ENCODE results near the gene CT45A3. TPM values are rescaled to one million over a fixed set of nuclear protein-coding genes. Genes with fewer than 3 reads are reported as not detected.
"Not testable (repeated sequence)": the region's sequence is repeated elsewhere in the genome, so short reads cannot be mapped to it uniquely, and the experiment has no call there.

CT45A3 gene
- total and polyA plus RNA-seq, 2 donors: 0.16 TPM; not detected in 1

DNA sequence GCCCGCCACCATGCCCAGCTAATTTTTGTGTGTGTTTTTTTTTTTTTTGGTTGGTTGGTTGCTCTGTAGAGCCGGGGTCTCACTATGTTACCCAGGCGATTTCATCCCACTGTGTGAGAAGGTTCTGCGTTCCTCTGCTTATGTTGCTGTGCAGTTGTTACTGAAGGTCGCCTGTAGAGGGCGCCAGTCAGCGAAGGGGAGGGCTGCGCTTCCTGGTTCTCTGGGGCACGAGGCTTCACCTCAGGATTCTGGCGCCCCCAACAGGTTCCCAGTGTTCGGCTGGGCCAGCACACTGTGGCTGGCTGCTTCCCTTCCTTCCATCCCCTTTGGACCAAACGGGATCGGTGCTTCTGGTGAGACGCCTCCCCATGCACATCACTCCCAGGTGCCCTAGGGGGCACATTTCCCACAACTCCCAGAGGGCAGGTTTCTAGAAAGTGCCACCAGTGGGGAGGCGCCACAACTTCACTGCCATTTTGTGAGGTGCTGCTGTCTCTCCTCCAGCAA, 54.8 kb downstream of the CT45A3 start, which contains the start of gene CT45A1:
TSS of gene CT45A1 (plus strand) at position 457 of the 507 bp plus-strand sequence. CDS start 5,302 bp downstream, outside the sequence.
- not testable (repeated sequence) for H3K36me3 ChIP-seq (ENCODE audit: control insufficient read depth in 2 of 2, insufficient read depth in 2 of 2, low read length in 1 of 2); H3K4me3 ChIP-seq (ENCODE audit: low read length in 2 of 2); H3K9me3 ChIP-seq (ENCODE audit: control insufficient read depth in 2 of 2, insufficient read depth in 1 of 2, low read length in 1 of 2); DNase-seq (ENCODE audit: low read depth in 6 of 9, low spot score in 9 of 9); H3K27ac ChIP-seq (ENCODE audit: low read depth in 1 of 2, low read length in 1 of 2); H3K27me3 ChIP-seq (ENCODE audit: control insufficient read depth in 2 of 2, insufficient read depth in 1 of 2, low read length in 1 of 2); H3K4me1 ChIP-seq (ENCODE audit: control insufficient read depth in 2 of 2, insufficient read depth in 2 of 2, low read length in 2 of 2)
- 93% methylated on average over 12 of the region's 15 CpGs for WGBS

Other genes starting within 250 kb of the CT45A3 start
- gene INTS6L, start 247.5 kb downstream of the CT45A3 start, total RNA-seq: 26.3 TPM
- 49.1 TPM for gene INTS6L, start 247.5 kb downstream of the CT45A3 start, polyA plus RNA-seq
- gene CT45A1, start 54.6 kb downstream of the CT45A3 start, total RNA-seq: not detected
- not detected for gene CT45A1, start 54.6 kb downstream of the CT45A3 start, polyA plus RNA-seq
- not detected for gene CT45A5, start 17.3 kb upstream of the CT45A3 start, total RNA-seq
- gene CT45A5, start 17.3 kb upstream of the CT45A3 start, polyA plus RNA-seq: 0.71 TPM
- not detected for gene CT45A6, start 34.6 kb upstream of the CT45A3 start, total RNA-seq
- not detected for gene CT45A6, start 34.6 kb upstream of the CT45A3 start, polyA plus RNA-seq
- not detected for gene CT45A2, start 51.8 kb upstream of the CT45A3 start, total RNA-seq
- gene CT45A2, start 51.8 kb upstream of the CT45A3 start, polyA plus RNA-seq: not detected
- not detected for gene CT45A7, start 69.1 kb upstream of the CT45A3 start, total RNA-seq
- not detected for gene CT45A7, start 69.1 kb upstream of the CT45A3 start, polyA plus RNA-seq
- gene CT45A8, start 86.3 kb upstream of the CT45A3 start, total RNA-seq: not detected
- gene CT45A8, start 86.3 kb upstream of the CT45A3 start, polyA plus RNA-seq: not detected
- gene CT45A9, start 103.6 kb upstream of the CT45A3 start, total RNA-seq: not detected
- not detected for gene CT45A9, start 103.6 kb upstream of the CT45A3 start, polyA plus RNA-seq
- not detected for gene CT45A10, start 125.3 kb upstream of the CT45A3 start, total RNA-seq
- gene CT45A10, start 125.3 kb upstream of the CT45A3 start, polyA plus RNA-seq: not detected
- gene SAGE1, start 125.5 kb upstream of the CT45A3 start, total RNA-seq: not detected
- gene SAGE1, start 125.5 kb upstream of the CT45A3 start, polyA plus RNA-seq: 0.09 TPM
- gene MMGT1, start 205.8 kb upstream of the CT45A3 start, total RNA-seq: 8.7 TPM
- 8.1 TPM for gene MMGT1, start 205.8 kb upstream of the CT45A3 start, polyA plus RNA-seq
- 7.7 TPM for gene SLC9A6, start 217.2 kb upstream of the CT45A3 start, total RNA-seq
- 12.6 TPM for gene SLC9A6, start 217.2 kb upstream of the CT45A3 start, polyA plus RNA-seq